ENCODE data around the gene TIMP3.

TIMP3 gene

DNA sequence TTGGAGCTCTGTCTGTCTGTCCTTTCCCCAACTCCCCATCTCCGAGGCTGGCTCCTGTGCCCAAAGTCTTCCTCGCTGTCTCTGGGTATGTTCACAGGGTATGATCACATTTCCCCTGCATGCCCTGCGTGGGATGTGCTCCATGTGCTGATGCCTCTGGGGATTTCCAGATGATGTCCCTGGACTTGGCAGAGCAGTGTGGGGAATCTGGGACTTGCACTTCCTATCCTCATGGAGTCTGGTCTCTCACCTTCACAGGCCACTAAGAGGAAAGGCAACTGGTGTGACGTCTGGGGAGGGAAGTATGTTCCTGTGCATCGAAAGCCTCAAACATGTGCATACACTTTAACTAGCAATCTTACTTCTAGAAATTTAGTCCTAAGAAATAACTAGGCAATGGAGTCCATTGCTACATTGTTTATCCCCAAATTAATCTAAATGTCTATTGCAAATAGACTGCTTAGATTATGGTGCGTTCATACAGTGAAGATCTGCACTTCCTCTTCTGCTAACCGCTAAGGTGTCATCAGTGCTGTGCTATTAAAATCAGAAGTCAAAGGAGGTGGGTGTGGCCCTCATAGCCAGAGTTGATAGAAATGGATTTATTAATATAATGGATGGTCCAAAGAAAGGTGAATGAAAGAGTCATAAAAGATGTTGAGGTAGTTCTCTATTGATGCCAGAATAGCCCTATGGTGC, 20.8 kb downstream of the TIMP3 start:
- no peak for DNase-seq (ENCODE audit: low read depth)
- TF ChIP-seq, protein P1, sequence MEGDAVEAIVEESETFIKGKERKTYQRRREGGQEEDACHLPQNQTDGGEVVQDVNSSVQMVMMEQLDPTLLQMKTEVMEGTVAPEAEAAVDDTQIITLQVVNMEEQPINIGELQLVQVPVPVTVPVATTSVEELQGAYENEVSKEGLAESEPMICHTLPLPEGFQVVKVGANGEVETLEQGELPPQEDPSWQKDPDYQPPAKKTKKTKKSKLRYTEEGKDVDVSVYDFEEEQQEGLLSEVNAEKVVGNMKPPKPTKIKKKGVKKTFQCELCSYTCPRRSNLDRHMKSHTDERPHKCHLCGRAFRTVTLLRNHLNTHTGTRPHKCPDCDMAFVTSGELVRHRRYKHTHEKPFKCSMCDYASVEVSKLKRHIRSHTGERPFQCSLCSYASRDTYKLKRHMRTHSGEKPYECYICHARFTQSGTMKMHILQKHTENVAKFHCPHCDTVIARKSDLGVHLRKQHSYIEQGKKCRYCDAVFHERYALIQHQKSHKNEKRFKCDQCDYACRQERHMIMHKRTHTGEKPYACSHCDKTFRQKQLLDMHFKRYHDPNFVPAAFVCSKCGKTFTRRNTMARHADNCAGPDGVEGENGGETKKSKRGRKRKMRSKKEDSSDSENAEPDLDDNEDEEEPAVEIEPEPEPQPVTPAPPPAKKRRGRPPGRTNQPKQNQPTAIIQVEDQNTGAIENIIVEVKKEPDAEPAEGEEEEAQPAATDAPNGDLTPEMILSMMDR (IDR thresholded peaks at IDR 0.05; ENCODE audit: control insufficient read depth, insufficient read depth, low read depth, low read length, missing control alignments) = no peak
- no peak overlapping the region for H3K4me3 ChIP-seq (ENCODE audit: control insufficient read depth, low read depth, low read length)

DNA sequence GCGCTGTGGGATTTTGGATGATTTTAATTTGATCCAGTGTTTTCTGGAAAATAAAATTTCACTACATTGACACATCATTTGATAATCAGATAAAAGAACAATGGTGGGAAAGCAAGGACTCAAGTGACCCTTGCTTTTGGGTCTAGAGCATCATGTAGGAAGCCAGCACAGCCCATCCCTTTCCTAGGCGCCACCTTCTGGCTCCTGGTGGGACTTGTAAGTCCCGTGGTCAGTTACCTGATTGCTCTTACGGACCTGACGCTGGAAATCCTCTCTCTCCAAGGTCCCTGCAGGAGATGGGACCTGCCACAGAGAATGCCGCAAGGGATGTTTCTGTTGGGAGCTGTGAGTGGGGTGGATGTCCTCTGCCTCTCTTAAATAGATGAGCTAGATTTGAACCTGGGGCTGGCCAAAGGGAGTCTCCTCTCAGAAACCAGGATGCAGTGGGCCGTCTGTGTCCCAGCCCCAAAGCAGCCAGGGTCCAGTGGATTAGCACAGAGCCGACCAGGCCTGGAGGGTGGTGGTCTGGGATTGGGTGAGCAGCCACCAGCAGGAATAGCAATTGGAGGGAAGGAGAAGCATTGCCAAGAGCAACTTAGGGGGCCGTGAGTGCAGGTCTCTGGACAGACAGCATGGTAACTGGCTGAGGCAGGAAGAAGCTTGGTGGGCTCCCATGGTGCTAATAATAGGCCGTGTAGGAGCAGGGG, 21.7 kb downstream of the TIMP3 start:
- H3K4me3 ChIP-seq (ENCODE audit: control insufficient read depth, low read depth, low read length) = no peak overlapping the region
- DNase-seq (ENCODE audit: low read depth) = no peak
- TF ChIP-seq, protein P1 (IDR thresholded peaks at IDR 0.05; ENCODE audit: control insufficient read depth, insufficient read depth, low read depth, low read length, missing control alignments) = peak; percentile 57

DNA sequence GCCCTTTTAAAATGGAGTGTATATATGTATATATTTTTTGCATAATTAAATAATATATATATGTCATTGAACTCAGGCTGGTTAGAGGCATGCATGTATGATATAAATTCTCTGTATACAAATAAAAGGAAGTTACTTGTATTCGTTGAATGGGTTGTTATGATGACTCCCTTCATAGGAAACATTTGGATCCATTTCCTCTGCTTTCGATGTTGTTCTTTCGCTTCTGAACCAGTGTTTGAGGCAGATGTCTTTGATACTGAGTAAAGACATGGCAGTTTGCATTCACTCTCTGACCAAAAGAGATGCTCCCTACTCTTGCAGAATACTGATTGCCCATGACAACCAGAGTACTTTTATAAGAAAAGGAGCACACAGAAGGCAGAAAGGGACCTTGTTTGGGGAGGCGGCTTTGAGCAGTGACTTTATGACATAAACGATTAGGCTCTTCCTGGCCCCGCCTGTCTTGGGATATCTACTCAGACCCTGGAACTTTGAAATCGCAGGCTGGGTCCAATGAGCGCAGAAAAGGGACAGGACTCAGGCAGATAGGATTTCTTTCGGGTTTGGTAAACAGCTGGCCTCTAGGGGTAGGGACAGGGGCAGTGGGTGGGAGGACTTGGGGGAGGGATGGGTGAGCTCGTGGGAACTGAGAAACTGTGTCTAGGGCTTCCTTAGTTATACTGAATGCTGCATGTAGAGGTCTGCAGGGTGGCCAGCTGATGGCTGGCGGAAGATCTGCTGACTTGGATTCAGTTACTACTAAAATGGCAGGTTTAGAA, 23.2 kb downstream of the TIMP3 start:
- TF ChIP-seq, protein P1 (IDR thresholded peaks at IDR 0.05; ENCODE audit: control insufficient read depth, insufficient read depth, low read depth, low read length, missing control alignments) = no peak
- no peak for DNase-seq (ENCODE audit: low read depth)
- no peak overlapping the region for H3K4me3 ChIP-seq (ENCODE audit: control insufficient read depth, low read depth, low read length)

DNA sequence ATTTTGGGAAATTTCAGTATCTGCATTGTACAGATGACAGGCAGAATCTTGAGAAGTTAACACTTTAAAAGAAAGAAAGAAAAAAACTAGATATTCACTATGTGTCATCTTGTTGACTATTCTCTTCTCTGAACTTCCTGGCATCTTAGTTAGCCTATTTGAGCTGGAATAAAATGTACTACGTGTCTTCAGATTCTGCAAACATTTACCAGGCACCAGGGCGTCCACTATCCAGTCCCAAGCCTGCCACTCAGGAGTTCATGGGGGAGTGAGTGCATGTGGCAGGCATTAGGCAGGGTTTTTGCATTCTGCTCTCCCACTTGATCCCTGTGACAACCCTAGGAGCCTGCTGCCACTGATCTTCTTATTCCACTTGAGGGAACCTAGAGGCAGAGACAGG, 25.0 kb downstream of the TIMP3 start:
- DNase-seq (ENCODE audit: low read depth) = no peak
- H3K4me3 ChIP-seq (ENCODE audit: control insufficient read depth, low read depth, low read length) = no peak overlapping the region
- TF ChIP-seq, protein P1 (IDR thresholded peaks at IDR 0.05; ENCODE audit: control insufficient read depth, insufficient read depth, low read depth, low read length, missing control alignments) = no peak

DNA sequence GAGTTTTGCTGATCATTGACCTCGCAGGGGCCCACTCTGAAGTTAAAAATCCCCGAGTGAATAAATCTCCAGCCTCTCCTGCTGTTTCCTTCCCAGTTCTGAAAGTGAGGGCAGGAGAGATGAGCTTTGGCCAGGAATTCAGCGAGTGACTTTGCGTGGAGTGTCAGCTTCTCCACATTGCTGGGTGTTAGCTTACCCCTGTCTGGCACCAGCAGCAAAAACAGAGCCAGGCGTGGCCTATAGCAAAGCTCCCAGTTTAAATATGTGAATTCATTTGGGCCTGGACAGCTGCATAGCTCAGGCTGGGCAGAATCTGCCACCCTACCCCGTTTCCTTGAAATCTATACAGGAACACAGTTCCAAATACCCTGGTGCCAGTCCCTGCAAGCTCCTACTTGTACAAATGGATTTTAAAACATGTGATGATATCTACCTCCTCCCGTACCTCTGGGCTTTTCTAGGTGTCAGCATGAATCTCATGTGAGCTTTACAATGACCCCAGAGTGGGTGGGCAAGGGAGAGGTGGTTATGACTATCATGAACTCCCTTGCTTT, 25.6 kb downstream of the TIMP3 start:
- no peak overlapping the region for H3K4me3 ChIP-seq (ENCODE audit: control insufficient read depth, low read depth, low read length)
- TF ChIP-seq, protein P1 (IDR thresholded peaks at IDR 0.05; ENCODE audit: control insufficient read depth, insufficient read depth, low read depth, low read length, missing control alignments) = no peak
- DNase-seq (ENCODE audit: low read depth) = no peak

DNA sequence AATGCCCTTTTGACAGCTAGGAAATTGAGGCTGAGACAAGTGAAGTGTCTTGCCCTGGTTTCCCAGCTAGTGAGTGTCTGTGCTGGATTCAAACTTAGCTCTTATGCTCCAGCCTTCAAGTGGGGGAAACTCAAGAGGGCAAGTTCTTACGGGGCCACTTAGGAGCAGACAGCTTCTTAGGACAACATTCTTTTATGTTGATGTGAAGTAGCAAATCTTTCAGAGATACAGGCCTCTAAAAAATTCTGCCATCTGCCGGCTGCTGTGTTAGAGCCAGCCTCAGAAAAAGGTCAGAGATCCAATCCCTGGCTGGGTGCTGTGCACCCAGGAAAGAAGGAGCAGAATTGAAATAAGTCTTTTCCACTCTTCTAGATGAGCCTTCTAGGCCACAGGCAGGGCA, 26.6 kb downstream of the TIMP3 start:
- TF ChIP-seq, protein P1 (IDR thresholded peaks at IDR 0.05; ENCODE audit: control insufficient read depth, insufficient read depth, low read depth, low read length, missing control alignments) = no peak
- no peak overlapping the region for H3K4me3 ChIP-seq (ENCODE audit: control insufficient read depth, low read depth, low read length)
- DNase-seq (ENCODE audit: low read depth) = no peak
